GM19193 (cell line): Measurements from ENCODE around the gene TAF1D.

Source experiments
- POLR2A ChIP-seq: IDR thresholded peaks from 4 replicates; pipeline ENCODE4 v1.6.1; 2011; ENCODE audit not compliant: insufficient read depth, insufficient read length; ENCODE audit errors: extremely low read depth

Gene TAF1D

DNA sequence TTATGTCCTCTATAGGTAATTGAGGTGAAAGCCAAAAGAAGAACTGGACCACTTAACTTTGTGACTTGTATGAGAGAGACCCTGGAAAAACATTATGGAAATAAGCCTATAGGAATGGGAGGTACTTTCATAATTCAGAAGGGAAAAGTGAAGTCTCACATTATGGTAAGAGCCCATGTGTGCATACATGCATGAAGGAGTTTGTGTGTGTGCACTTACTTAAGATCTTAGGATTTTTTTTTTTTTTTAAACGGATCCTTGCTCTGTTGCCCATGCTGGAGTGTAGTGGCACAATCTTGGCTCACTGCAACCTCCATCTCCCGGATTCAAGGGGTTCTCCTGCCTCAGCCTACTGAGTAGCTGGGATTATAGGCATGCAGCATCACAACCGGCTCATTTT lies 16.0 kb upstream of the TAF1D start:
- TF ChIP-seq POLR2A = no peak

DNA sequence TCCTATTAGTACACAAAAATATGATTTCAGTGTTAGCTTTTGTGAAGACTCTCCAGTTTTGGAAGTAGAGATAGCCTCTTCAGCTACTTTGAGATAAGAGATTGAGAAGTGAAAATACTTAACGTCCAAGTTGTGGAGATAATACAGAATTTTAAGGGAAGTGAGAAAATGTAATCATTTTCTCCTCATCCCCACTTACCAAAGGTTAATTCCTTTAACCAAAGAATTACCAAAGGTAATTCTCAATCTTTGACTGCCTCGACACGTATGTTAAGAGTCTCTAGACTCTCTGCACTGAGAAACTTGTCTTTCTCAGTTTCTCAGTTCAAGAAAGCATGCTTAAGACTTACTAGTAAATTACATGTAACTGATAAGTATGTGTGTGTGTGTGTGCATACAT lies 15.5 kb upstream of the TAF1D start:
- no peak for TF ChIP-seq POLR2A

DNA sequence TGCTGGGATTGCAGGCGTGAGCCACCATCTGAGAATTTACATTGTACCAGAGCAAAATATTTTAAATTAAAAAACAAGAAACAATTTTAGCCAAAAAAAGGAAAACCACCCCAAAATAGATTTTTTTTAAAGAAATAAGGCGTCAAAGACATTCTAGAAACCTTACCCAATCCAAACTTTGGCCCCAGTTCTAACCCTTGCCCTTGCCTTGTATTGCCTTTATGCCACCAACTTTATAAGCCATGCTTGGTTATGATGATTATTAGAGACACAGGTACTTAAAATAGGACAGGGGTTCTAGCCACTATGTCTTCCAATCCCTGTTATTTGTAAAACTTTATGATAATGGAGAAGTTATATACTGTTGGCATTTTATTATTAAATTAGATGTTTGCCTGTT lies 11.9 kb upstream of the TAF1D start:
- no peak for TF ChIP-seq POLR2A

DNA sequence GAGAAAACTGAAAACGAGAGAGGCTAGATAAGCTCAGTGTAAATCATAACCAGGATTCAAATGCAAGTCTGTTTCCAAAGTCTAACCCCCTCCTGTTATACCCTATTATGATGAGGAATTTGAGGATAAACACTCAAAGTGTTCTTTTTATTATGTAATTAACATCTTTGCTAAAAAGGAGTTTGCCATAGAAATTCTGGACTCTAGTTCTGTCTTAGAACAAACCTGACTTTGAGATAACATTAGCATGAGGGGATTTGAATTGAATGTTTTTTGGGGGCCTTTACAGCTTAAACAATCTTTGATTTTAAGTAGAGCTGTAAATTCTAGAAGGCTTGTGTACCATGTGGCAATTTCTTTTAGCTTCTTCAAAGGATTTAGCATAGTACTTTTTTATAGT lies 9.7 kb upstream of the TAF1D start:
- TF ChIP-seq POLR2A = no peak

DNA sequence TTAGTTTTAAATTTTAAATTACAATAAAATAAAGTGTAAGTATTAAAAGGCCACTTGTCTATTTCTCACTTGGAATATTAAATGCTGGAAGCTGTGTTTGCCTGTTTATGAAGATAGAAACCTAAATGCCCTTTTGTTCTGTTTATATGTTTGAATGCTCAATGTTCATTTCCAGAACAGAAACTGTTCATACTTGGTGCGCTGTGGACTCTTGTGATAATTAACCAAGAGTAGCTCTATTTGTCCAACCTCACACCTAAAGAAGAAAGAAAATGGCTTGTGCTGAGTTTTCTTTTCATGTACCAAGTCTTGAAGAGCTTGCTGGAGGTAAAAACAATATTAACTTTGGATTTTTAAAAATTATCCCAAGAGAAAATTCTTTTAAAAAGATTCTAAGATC lies 5.8 kb upstream of the TAF1D start:
- TF ChIP-seq POLR2A = no peak

DNA sequence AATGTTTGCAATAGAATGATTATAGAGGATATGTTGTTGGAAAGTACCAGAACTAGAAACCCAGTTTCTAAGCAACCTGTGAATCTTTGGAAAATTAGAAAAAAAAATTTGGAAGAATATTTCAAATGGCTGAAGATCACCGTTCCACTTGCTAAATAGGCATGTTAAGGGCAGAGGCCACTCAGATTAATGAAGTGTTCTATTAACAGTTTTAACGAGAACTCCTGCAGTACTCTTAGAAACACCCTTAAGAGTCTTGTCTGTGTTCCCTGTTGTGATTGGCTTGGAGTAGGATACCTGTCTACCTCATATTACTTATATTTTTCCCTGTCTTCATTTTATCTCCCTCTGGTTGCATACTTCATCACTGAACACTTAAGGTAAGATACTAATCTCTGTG lies 4.8 kb upstream of the TAF1D start:
- TF ChIP-seq POLR2A = no peak

DNA sequence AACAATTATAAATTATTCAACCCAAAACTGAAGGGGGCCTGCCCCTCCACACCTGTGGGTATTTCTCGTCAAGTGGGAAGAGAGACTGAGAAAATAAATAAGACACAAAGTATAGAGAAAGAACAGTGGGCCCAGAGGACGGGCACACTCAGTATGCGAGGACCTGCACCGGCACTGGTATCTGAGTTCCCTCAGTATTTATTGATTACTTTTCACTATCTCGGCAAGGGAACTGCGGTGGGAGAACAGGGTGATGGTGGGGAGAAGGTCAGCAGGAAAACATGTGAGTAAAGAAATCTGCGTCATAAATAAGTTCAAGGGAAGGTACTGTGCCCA lies 3.3 kb upstream of the TAF1D start:
- no peak for TF ChIP-seq POLR2A

DNA sequence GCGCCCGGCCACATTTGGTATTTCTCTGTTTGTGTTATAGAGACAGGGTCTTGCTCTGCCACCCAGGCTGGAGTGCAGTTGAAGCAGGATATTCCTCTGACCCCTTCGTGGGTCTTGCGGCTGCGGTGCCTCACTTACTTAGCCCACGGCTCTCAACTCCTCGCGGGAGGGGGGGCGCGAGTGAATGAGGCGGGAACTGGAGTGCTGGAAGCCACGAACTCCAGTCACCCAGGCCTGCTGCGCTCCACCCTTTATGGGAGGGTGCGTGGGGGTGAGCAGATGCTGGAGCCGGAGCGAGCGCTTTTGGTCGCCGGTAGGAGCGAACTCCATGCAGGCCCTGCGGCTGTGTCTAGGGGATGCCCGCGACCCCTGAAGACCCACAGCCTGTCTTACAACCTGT lies 2.0 kb upstream of the TAF1D start:
- TF ChIP-seq POLR2A = no peak

DNA sequence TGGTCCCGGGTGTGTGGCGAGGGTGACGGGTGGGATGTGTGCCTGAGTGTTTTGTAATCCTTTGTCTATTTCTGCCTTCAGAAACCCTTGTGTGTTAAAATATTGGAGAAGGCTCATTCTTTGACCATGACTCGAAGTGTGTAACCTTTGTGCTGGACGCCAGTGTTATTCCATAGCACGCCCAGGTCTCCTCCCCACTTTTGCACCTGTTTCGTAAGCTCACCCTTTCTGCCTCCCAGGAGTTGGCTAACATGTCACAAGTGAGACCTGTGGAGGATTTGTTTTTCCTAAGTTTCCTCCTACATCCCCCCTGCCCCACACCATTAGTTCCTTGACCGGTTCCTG lies 559 bp upstream of the TAF1D start:
- no peak for TF ChIP-seq POLR2A

DNA sequence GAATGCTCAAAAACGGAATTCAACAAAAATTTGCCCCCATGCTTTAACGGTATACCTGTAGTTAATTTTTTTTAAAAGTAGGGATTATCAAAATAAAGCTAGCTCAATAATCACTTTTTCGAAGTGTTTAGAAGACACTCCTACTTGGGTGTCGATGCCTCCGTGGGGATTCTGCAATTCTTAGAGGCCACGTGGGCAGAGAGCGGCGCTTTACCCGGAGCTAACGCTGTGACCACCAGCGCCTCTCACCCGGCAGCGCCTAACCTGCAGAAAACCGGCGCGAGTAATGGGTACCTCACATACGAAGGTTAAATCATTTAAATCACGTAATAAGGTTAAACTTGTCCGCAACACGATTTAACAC lies 583 bp downstream of the TAF1D start:
- no peak for TF ChIP-seq POLR2A

DNA sequence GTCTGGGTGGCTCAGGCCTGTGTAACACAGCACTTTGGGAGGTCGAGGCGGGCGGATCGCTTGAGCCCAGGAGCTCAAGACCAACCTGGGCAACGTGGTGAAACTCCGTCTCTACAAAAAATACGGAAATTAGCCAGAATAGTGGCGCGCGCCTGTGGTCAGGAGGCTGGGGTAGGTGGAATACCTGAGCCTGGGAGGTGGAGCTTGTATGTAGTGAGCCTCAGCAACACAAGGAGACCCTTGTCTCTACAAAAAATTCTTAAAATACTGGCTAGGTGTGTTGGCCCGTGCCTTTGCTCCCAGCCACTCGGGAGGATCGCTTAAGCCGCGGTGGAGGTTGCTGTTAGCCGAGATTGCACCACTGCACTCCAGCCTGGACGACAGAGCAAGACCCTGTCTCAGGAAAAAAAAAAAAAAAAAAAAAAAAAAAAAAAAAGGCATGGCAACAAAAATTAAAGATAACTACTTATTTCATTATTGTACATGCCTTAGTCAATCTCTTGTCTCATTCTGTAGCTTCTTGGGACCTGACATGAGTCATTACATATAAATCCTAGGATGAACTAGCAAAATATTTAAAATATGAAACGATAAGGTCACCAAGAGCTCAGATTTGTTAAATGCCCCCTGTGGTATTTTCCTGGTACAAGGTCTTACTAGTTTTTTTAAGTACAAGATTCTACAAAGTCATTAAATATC lies 1.1 kb downstream of the TAF1D start:
- TF ChIP-seq POLR2A = peak; percentile 33

DNA sequence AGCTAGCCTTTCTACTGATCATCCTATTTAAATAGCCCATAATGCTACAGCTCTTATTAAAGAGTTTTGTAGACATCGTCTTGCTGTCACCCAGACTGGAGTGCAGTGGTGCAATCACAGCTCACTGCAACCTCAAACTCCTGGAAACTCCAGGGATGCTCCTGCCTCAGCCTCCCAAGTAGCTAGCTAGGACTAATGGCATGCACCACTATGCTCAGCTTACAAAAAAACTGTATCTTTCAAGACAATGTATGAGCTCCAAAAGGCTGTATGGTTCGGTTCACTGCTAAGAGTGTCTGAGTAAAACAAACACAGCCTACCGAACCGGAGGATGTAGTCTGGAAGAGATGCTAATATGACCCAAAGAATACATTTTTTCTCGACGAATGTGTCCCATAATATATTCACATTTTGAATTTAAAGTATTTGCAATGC lies 2.6 kb downstream of the TAF1D start:
- no peak for TF ChIP-seq POLR2A

DNA sequence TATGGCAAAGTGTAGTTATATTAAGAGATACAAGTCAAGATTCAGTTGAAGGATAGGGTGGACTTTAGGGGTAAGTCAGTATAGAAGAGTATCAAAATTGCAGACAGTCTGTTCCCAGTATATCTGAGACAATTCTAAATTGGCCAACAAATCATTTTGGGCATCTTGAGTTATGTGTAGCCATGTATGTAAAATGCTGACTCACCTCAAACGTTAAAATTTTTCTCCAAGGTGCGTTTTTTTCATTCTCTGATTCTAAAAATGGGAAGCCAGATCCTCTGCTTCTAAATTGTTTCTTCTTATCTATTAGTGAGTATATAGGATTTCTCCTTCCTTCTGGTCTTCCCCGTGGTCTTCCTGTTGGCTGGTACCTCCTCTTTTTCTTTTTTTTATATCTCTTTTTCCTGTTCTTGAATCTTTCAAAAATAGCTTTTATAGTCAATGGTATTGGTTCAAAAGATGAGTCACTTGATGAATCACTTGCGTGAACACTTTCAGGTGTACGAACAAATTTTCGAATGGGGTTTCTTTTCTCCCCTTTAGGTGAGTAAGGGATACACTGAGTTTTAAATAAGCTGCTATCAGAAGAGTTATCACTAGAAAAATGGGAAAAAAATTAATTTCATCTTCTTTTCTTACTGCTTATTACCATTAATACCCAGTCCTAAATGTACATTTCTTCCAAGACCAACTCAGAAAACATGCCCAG lies 3.2 kb downstream of the TAF1D start:
- no peak for TF ChIP-seq POLR2A

DNA sequence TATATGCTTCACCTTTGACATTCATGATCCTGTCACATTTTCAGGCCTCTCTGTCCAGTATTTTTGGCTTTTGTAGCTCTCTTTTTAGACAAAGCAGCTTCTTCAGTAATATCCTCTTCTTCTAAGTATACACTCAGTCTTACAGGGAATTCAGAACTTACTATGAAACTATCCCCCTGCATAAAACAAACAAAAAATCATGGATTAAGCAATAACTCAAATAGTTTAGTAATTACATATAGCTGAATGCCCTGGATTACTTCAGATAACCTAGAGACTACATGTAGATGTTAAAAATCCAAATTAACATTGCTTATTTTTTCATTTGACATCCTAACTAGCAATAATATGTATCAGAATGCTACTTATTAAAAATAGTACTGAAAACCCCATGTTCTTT lies 5.2 kb downstream of the TAF1D start:
- TF ChIP-seq POLR2A = no peak

DNA sequence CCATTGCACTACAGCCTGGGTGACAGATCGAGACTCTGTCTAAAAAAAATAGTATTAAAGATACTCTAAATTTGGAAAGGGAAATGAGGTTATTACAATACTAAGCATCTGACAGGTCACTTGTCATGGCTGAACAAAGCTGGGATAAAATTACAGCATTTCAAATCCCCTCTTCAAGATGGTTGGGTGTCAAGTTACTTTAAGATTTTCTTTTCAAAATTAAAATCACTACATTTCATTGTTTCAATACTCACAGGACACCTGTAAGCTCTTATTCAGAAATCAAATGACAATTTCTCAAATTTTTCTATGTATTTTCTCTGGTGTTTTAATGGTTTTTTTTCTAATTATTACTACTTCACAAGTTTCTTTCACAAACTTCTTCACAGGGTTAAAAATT lies 5.7 kb downstream of the TAF1D start:
- no peak for TF ChIP-seq POLR2A

DNA sequence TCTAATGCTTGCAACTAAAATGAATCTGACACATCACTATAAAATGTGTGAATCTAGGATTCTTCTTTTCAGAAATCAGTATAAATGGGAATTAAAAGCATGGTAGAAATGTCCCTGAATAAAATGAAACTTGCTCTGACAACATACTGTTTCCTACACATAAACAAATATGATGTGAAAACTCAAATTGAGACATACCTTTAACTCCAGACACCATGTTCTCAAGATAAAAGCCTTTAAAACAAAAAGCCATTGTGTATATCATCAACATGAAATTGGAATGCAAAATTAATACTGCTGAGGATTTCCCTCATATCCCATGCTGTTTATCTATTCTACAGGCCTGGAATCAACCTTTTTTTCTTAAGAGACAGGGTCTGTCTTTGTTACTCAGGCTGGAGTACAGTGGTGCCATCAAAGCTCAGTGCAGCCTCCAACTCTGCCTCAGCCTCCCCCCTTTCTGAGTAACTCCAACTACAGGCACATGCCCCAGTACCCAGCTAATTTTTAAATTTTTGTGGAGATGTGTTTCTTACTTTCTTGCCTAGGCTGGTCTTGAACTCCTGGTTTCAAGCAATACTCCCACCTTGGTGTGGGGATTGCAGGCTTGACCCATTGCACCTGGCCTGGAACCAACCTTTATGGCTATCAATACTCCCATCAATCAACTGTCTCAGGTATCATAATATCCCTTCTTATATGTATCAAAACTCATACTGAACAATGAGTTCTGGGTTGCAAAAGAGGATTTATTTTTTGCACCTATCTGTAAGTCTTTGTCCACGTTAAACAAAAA lies 6.7 kb downstream of the TAF1D start:
- TF ChIP-seq POLR2A = no peak
